Measurements from ENCODE around the gene CMTM4.

CMTM4 gene

DNA sequence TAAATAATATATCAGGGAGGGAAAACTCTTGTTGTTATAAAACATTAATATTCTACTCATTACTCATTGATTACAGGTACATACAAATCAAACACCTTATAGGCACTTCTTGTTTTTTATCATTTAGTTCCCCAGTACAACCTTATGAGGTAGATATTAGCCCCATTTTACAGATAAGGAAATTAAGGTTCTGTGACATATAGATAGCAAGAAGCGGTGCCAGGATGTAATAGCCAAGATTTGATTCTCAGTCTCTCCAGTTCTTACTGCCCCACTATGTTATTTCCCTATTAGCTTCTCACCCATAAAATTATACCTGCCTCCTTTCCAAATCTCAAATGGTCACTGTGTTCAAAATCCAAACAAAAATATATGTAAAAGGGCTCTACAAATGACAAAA lies 55.2 kb downstream of the CMTM4 start:
- FAIRE-seq, result no peak
- TF ChIP-seq, protein P1, sequence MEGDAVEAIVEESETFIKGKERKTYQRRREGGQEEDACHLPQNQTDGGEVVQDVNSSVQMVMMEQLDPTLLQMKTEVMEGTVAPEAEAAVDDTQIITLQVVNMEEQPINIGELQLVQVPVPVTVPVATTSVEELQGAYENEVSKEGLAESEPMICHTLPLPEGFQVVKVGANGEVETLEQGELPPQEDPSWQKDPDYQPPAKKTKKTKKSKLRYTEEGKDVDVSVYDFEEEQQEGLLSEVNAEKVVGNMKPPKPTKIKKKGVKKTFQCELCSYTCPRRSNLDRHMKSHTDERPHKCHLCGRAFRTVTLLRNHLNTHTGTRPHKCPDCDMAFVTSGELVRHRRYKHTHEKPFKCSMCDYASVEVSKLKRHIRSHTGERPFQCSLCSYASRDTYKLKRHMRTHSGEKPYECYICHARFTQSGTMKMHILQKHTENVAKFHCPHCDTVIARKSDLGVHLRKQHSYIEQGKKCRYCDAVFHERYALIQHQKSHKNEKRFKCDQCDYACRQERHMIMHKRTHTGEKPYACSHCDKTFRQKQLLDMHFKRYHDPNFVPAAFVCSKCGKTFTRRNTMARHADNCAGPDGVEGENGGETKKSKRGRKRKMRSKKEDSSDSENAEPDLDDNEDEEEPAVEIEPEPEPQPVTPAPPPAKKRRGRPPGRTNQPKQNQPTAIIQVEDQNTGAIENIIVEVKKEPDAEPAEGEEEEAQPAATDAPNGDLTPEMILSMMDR (IDR thresholded peaks at IDR 0.05; ENCODE audit: insufficient read depth, missing control alignments), result no peak
- no peak for DNase-seq (ENCODE audit: insufficient read length, low spot score)

DNA sequence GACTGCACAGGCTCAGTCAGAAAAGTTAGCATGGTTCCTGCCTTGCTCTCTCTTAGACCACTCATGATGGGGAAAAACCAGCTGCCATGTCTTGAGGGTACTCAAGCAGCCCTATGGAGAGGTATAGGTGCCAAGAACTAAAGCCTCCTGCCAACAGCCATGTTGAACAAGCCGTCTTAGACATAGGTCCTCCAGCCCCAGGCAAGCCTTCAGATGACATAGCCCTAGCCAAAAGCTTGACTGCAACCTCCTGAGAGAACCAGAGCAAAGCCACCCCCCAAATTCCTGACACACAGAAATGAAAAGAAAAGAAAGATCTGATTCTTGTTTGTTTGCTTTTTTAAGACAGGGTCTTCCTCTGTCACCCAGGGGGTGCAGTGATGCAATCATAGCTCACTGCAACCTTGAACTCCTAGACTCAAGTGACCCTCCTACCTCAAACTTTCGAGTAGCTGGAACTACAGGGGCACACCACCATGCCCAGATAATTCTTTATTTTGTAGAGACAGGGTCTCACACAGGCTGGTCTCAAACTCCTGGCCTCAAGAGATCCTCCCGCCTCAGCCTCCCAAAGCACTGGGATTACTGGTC lies 55.7 kb downstream of the CMTM4 start:
- FAIRE-seq (no peak), DNase-seq (ENCODE audit: insufficient read length, low spot score) (no peak)
- TF ChIP-seq, protein P1 (IDR thresholded peaks at IDR 0.05; ENCODE audit: insufficient read depth, missing control alignments), result no peak

DNA sequence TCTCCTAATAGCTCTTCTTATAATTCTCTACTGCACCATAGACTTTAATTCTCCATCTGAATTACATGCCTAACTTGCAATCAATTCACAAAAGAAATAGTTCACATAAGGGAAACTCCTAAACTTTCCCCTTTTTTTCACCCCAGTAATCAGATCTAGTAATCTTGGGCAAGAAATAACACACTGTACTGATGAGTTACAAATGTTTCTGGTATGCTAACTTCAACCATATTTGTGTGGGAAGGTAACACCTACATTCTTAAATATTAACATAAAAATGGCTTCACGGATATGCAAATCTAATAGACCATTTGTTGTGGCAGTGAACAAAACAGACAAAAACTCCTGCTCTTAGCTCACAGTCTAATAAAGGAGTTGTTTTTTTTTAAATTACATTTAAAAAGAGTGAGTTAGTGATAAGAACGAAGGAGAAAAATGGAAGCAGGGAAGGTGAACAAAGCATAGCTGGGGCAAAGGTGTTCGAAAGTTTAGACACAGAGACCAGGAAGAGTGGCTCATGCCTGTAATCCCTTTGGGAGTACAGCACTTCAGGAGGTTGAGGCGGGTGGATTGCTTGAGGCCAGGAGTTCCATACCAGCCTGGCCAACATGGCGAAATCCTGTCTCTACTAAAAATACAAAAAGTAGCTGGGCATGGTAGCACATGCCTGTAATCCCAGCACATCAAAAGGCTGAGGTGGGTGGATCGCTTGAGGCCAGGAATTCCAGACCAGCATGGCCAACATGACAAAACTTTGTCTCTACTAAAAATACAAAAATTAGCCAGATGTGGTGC lies 57.3 kb downstream of the CMTM4 start:
- TF ChIP-seq, protein P1 (IDR thresholded peaks at IDR 0.05; ENCODE audit: insufficient read depth, missing control alignments), result no peak
- DNase-seq (ENCODE audit: insufficient read length, low spot score) (no peak), FAIRE-seq (no peak)

DNA sequence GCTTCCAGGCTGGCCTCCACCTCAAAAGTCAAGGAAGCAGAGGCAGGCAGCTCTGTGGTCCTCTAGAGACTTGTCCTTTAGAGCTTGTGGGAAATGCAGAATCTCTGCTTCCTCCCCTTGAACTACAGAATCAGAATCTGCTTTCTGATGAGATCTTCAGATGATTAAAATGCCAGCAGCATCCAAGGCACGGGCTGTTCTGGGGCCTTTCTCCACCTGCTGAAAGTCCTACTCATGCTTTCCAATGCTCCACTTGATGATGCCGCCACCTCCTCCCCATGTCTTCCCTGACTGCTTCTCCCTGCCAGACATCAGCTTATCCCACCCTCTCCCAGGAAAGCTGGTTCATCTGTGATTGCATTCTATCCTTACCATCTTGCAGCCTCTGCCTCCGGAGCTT lies 58.7 kb downstream of the CMTM4 start:
- DNase-seq (ENCODE audit: insufficient read length, low spot score) (no peak), FAIRE-seq (no peak)
- TF ChIP-seq, protein P1 (IDR thresholded peaks at IDR 0.05; ENCODE audit: insufficient read depth, missing control alignments), result no peak

DNA sequence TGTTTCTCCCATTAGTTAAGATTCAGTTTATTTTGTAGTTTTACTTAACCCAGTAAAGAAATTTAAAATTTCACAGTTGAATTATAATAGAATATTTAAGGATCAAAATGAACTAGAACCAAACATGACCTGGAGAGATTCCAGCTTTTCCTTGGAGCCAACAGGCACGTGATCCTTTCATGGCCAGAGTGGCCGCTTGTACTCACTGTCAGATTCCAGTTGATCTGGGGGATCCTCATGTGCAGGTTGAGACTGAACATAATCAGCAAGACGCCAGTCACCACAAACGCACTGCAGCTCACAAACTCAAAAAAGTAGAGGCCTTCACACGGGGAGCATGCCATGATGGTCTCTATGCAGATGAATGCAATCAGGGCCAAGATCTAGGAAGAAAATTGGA lies 60.3 kb downstream of the CMTM4 start:
- no peak for FAIRE-seq
- no peak for DNase-seq (ENCODE audit: insufficient read length, low spot score)
- TF ChIP-seq, protein P1 (IDR thresholded peaks at IDR 0.05; ENCODE audit: insufficient read depth, missing control alignments), result no peak

DNA sequence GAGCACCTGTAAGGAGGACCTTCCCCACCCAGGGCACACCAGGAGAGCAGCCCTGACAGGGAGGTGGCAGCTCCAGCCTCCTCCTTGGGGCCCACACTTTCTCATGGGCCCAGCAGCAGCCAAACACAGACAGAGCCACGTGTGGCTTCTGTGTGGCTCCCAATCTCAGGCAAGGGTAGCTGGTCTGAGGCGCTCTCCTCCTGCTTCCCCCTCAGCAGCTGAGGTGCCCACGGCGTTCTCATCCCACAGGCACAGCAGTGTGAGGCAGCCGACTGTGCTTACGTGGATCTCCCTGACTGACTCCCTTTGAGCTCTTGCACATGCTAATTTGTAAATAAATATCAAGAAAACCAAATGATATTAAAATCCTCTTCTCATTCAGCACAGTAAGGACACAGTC lies 61.1 kb downstream of the CMTM4 start:
- TF ChIP-seq, protein P1 (IDR thresholded peaks at IDR 0.05; ENCODE audit: insufficient read depth, missing control alignments), result no peak
- FAIRE-seq, result no peak

More for the DNA sequence above, 61.1 kb downstream of the CMTM4 start:
- no peak for DNase-seq (ENCODE audit: insufficient read length, low spot score)

Data from D721Med (cell line).